GM12878 (cell line): ENCODE data around the gene SLX9. TPM values are rescaled to one million over a fixed set of nuclear protein-coding genes. Genes with fewer than 3 reads are reported as not detected.

Experiments
- CBX5 ChIP-seq: sonication (generic); IDR thresholded peaks from 2 replicates; pipeline ENCODE4 v1.6.1; 2016; ENCODE audit warnings: low read depth, moderate library complexity, mild to moderate bottlenecking, inconsistent platforms
- ELK1 ChIP-seq: IDR thresholded peaks from 2 replicates; pipeline ENCODE4 v1.6.1; 2012; ENCODE audit warnings: low read depth, low read length, improper control_type of control experiment
- ESRRA ChIP-seq: IDR thresholded peaks from 2 replicates; pipeline ENCODE4 v1.6.1; 2012; ENCODE audit warnings: mild to moderate bottlenecking, low read length, improper control_type of control experiment
- NFIC ChIP-seq: IDR thresholded peaks from 2 replicates; pipeline ENCODE4 v1.6.1; 2012; ENCODE audit warnings: low read depth, mild to moderate bottlenecking, inconsistent platforms, low read length, moderate library complexity
- SRF ChIP-seq, 2 experiments: IDR thresholded peaks; 2 replicates each; pipeline ENCODE4 v1.6.1; 2011; ENCODE audit warnings: low read depth in 2 of 2, low read length in 2 of 2, mild to moderate bottlenecking in 1 of 2, moderate library complexity in 1 of 2
- ZBTB11 ChIP-seq: fragments of 450-650 bp; formaldehyde crosslinking; IDR thresholded peaks from 2 replicates; pipeline ENCODE4 v1.5.0; 2022; ENCODE audit warnings: mild to moderate bottlenecking, missing genetic modification characterization
- polyA plus RNA-seq, 11 experiments: library from polyadenylated mRNA; depleted of rRNA in 4 of 11; unstranded in 6 of 11; stranded (reverse) in 5 of 11; fragments of >200 nt; fragmentation: Nextera tagmentation in 4 of 11; fragmentation: Illumina TruSeq in 1 of 11; extraction: Ambion mirVana in 4 of 11; extraction: Trizol in 1 of 11; gene quantifications; 1 replicate in 1 of 11; 2 replicates in 10 of 11; pipeline versions ENCODE4 v1.2.1 to v1.2.3, GENCODE V29; 2011 to 2016; ENCODE audit warnings: inconsistent platforms in 2 of 11, missing spikeins in 2 of 11, low read depth in 1 of 11
- total RNA-seq, 4 experiments: library from RNA; depleted of rRNA in 3 of 4; stranded (reverse); fragments of >200 nt in 3 of 4; fragmentation: Illumina TruSeq in 1 of 4; extraction: Trizol in 1 of 4; gene quantifications; 2 replicates each; pipeline versions ENCODE4 v1.2.1 to v1.2.3, GENCODE V29; 2013 to 2021

Gene SLX9
- total and polyA plus RNA-seq, 10 of the 15 experiments (the other 5 are each of a cell fraction or from before 2014, with no cell fraction given), result 0.69 to 81.3 (median 33.9) TPM

DNA sequence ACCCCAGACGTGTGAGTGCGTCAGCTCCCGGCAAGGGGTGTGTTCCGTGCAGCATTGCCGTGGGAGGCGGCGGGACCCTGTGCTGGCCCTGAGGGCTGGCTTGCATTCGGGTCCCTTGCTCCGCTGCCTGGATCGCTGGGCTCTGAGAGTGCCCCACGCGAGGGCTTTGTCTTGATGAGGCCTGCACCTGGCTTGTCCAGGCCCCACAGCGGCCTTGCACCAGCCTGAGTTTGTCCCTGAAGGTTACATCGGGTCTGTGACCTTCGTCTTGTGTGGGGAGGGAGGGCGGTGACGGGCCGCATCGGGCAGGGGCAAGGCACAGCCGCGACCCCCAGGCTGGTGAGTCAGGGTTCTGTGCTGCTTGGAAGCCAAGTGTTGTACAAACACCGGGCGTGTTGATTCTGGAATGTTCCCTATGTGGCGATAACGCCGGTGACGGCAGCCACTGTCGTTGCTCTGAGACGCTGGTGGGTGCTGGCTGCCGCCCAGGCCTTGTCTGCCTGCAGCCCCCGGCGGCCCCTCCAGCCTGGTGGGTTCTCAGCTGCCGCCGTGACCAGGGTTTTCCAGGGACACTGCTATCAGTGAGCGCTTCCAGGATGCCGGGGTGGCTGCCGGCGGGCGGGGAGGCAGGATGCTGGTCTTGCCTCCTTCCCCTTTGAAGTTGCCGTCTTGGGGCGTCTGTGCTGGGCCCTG is 42.9 kb downstream of the SLX9 start (continued):
- TF ChIP-seq ELK1 (no peak), ZBTB11 (CRISPR knock-in tag) (no peak), NFIC (no peak), CBX5 (no peak), SRF (IDR thresholded peaks at IDR 0.05; ENCODE audit: low read depth in 2 of 2, low read length in 2 of 2) (no peak), ESRRA (no peak)
